Right renal pelvis (tissue), 4 donors: ENCODE measurements around the gene POLK. TPM values are rescaled to one million over a fixed set of nuclear protein-coding genes. Genes with fewer than 3 reads are reported as not detected.
"Not testable (repeated sequence)": the region's sequence is repeated elsewhere in the genome, so short reads cannot be mapped to it uniquely, and the experiment has no call there.

Source experiments
- DNase-seq, 4 donors: peaks; one replicate each; pipeline ENCODE4 v3.0.0-alpha.2; 2013; ENCODE audit warnings: low read depth in 4 of 4, low spot score in 3 of 4, missing footprints in 1 of 4
- polyA plus RNA-seq, 4 donors: library from polyadenylated mRNA; unstranded; fragments of 120-200 nt; gene quantifications; one replicate each; pipeline ENCODE4 v1.2.1, GENCODE V29; 2013; ENCODE audit not compliant: insufficient read length in 4 of 4

Gene POLK
- polyA plus RNA-seq, 4 donors, result 25.2 to 33.6 (median 32.6) TPM

DNA sequence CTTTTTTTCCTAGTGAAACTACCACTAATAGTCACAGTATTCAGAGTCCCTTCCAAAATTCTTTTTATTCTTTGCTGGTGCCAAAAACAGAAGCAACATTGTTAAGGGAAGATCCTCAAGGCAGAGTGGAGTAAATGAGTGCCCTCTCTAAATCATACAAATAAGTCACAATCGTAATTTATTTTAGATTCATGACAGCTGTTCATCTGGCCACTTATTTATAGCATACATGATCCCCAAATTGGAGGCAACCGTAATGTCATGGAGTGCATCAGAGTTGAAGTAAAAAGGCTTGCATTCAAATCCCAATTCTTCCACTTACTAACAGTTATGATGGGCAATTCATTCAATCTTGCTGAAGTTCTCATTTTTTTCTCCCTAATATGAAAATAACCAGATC is 33.4 kb downstream of the POLK start:
- DNase-seq, result no peak

DNA sequence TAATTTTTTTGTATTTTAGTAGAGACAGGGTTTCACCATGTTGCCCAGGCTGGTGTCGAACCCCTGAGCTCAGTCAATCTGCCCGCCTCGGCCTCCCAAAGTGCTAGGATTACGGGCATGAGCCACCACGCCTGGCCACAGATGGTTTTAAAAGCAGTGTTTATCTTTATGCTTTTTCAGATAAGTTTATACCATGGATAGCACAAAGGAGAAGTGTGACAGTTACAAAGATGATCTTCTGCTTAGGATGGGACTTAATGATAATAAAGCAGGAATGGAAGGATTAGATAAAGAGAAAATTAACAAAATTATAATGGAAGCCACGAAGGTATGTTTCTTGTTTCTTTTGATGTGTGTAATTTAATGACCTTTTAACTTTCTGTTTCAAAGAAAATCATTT is 35.1 kb downstream of the POLK start:
- no peak for DNase-seq

DNA sequence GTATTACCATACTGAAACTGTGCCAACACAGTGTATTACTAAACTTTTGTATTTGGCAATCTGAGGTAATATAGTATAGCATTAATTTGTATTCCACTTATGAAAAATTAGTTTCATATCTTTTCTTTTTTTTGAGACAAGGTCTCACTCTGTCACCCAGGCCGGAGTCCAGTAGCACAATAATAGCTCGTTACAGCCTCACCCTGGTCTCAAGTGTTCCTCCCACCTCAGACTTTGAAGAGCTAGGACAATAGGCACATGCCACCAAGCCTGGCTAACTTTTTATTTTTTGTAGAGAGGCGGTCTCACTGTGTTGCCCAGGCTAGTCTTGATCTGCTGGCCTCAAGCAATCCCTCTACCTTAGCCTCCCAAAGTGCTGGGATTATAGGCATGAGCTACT is 36.1 kb downstream of the POLK start:
- DNase-seq, result no peak

DNA sequence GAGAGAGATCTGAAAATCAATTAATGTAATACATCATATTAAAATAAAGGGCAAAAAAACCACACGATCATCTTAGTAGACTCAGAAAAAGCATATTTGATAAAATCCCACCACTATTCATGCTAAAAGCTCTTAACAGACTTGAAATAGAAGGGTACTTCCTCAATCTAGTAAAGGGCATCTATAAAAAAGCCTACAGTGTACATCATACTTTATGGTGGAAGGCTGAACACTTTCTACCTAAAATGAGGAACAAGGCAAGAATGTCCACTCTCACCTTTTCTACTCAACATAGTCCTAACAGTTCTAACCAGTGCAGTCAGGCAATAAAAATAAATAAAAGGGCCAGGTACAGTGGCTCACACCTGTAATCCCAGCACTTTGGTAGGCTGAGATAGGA is 38.9 kb downstream of the POLK start:
- DNase-seq, result no peak

DNA sequence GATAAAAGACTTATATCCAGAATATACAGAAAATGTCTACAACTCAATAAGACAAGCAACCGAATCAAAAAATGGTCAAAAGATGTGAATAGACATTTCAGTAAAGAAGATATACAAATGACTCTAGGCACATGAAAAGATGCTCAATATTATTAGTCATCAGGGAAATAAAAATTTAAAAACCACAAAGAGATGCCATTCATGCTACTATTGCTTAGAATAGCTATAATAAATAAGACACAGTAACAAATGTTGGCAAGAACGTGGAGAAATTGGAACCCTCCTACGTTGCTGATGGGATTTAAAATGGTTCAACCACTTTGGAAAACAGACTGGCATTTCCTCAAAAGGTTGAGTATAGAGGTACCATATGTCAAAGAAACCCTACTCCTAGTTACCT is 39.8 kb downstream of the POLK start:
- DNase-seq, result no peak

DNA sequence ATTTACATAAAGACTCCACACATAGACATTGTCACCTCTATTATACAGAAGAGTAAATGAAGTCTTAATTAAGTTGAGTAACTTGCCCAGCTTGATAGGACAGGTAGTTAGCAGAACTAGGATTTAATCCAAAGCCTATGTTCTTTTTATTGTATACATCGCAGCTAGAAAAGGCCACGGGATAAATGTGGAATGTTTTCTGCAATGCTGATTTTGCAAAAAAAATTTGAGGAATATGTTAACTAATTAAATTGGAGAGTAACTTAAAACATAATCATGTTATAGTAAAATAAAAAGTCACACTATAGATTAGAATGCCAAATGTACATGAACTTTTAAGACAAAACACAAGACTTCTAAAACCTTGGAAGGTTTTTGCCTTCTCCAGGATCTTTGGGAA is 41.1 kb downstream of the POLK start:
- no peak for DNase-seq

DNA sequence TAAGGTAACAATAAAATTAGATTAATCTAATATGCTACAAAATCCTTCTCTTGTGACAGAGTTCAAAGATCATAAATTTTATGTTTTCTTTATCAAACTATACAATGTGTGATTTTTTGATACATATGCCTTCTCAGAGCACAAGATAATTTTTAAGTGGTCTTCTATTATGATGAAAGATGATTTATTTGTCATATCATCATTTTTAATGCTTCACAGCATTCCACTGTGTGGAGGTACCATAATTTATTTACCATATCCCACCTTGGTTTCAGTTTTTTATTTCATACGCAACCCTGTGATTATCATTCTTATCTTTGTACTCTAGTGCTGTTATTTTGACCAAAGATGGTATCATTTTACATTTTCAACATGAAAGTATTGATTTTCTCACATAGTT is 41.7 kb downstream of the POLK start:
- no peak for DNase-seq

DNA sequence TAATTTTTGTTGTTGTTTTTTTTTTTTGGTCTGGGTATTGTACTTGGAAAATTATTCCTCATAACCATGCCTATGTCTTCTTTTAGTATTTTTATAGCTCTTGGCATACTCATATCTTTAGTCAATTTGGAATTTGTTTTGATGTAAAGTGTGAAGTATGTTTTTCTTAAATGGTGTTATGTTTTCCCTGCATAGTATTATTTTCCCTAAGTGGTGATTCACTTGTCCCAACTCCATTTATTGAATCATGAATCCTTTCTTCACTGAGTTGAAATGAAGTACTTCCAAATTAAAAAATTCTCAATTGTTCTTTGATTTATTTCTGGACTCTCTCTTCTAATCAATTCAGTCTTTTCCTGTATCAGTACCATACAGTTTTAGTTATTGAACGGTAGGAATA is 46.5 kb downstream of the POLK start:
- DNase-seq, result no peak

DNA sequence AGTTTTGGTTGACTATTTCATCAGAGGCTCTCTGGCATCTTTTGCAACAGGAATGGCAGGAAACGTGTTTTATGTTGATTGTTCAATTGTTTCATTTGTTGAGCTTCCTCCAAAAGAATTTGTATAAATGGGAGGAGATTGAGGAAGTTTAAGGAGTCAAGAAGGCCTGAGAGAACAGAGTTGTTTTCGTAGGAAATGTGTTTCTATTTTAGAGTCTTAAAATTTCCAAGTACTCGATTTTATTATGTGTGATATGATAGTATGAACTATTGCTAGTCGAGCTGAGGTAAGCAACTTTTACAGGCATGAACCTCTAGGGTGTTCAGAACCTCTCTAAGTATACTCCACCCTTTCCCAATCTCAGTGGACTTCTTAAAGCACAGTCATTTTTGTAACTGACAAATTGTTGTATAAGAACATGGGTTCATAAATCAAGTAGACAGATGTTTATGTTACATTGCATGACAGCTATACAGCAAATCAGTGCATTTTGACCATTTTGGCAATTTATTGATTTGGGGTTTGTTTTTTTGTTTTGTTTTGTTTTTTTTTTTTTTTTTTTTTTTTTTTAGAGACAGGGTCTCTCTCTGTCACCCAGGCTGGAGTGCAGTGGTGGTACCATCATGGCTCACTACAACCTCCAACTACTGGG is 47.4 kb downstream of the POLK start:
- no peak for DNase-seq

DNA sequence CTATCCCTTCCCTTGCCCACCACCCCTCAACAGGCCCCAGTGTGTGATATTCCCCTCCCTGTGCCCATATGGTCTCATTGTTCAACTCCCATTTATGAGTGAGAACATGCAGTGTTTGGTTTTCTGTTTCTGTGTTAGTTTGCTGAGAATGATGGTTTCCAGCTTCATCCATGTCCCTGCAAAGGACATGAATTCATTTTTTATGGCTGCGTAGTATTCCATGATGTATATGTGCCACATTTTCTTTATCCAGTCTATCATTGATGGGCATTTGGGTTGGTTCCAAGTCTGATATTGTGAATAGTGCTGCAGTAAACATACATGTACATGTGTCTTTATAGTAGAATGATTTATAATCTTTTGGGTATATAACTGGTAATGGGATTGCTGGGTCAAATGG is 49.0 kb downstream of the POLK start:
- not testable (repeated sequence) for DNase-seq

DNA sequence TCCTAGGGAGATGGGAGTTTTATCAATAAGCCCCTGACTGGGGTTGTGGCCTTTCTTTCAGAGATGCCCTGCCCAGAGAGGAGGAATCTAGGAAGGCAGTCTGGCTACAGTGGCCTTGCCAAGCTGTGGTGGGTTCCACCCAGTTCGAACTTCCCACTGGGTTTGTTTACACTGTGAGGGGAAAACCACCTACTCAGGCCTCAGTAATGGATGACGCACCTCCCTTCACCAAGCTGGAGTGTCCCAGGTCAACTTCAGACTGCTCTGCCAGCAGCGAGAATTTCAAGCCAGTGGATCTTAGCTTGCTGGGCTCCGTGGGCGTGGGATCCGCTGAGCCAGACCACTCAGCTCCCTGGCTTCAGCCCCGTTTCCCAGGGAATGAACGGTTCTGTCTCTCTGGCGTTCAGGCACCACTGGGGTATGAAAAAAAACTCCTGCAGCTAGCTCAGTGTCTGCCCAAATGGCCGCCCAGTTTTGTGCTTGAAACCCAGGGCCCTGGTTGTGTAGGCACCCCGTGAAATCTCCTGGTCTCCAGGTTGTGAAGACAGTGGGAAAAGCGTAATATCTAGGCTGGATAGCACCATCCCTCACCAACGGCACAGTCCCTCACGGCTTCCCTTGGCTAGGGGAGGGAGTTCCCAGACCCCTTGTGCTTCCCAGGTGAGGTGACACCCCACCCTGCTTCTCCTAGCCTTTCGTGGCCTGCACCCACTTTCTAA is 54.5 kb downstream of the POLK start:
- DNase-seq, result not testable (repeated sequence)

DNA sequence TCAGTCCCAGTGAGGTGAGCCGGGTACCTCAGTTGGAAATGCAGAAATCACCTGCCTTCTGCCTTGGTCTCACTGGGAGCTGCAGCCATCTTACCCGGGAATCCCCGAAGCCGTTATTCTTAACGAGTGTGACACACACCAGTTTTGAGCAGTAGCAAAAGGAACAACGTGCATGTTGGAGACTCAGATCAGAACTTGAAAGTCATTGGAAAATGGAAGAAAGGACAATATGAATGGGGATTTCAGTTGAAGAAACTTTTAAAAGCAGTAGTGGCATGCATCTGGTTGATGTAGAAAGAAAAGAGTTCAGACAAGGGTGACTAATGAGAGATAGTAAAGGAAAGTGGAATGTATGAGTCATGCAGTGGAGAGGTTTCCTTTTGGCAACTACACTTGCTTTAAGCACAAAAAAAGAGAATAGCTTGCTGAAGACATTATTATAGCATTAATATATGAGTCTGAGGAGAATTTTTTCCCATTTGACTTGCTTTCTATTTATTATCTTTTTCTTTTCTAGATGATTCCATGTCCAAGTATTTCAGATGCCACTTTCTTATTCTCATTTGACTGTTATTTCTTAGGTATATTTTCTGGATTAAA is 55.1 kb downstream of the POLK start:
- DNase-seq, result peak in 1 of 4 donors; percentile 27

DNA sequence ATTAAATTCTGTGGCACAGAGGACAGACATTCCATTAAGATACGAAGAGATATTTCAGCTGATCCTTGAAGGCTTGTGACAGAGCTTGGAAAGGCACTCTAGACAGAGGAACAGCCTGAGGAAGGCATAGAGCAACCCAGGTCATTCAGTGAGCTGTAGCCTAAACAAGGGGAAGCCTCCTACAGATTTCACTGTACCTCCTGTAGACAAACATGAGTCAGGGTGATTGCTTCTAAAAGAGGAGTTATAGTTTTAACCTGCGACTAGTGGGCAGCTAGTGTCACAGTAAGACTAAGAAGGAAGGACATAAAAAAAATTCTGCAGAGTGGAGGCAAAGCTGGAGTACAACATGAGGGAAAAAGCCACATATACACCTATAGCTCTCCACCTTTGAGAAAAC is 56.0 kb downstream of the POLK start:
- no peak for DNase-seq

DNA sequence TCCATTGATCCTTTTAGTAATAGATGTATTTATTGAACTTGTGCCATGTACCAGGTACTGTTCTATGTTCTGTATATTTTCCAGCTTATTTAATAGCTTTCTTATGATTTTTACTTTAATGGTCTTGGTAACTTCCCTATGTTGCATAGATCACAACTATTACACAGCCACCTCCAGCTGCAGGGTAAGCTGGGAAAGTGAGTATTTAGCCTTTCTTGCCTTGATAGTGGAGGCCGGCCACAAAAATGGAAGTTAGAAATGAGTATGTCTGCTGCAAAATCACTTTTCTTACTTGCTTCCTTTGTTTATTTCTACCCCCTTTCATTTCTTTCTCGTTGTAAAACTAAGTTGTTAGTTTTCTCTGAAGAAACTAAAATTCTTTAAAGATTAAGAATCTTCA is 56.5 kb downstream of the POLK start:
- no peak for DNase-seq

DNA sequence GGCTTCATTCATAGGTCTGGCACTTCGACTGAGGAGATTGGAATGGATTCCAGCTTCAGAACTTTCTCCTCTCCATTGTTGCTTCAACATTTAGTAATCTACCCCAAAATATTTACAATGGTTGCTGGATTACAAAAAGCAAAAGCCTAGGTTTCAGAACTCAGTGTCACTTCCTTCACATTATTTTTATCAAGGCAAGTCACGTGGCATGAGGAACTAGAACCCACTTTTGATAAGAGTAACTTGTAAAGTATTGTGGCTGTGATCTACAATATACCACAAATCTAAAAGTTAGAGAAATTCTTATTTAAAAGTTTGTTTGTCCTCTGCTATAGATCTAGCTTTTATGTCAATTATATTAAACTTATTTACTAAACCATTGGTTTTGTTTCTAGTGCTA is 59.9 kb downstream of the POLK start:
- DNase-seq, result no peak

DNA sequence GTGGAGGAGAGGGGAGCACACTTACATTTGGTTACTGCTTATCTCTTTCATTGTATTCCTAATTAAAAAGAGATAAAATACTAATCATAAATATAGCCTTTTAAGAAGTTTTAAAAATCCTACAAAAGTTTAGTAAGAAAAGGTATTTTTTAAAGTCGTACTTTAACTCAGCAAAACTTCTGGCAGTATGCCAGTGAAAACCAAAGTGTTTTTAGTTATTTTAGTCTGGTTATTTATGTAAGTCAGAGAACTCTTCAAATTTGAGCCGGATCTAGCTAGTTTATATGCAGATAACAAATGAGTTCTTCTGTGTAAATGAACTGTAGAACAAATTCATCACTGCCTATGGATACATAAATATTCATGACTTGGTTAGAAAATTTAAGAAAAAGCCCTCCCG is 63.1 kb downstream of the POLK start:
- peak in 1 of 4 donors; percentile 25 for DNase-seq

DNA sequence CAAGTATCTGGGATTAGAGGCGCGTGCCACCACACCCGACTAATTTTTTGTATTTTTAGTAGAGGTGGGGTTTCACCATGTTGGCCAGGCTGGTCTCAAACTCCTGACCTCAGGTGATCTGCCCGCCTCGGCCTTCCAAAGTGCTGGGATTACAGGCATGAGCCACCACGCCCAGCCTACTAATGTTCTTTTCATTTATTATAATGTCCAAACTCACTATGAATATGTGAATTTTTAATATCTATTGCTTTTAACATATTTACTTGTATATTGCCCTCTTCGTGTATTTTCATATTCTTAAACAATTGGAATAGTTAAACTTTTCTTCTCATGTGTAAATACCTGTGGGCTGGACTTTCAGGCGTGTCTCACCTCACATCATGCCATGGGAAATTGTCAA is 66.6 kb downstream of the POLK start:
- DNase-seq, result not testable (repeated sequence)

DNA sequence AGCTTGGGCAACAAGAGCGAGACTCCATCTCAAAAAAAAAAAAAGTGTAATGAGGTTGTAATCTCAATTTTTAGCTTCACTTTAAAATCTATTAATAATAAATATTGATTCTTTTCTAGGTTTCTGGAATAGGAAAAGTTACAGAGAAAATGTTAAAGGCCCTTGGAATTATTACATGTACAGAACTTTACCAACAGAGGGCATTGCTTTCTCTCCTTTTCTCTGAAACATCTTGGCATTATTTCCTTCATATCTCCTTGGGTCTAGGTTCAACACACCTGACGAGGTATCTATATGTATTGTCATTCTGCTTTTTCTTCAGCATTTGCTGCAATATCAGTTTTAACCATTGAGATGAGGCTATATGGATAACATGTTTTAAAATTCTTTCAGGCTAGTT is 73.0 kb downstream of the POLK start:
- DNase-seq, result no peak

DNA sequence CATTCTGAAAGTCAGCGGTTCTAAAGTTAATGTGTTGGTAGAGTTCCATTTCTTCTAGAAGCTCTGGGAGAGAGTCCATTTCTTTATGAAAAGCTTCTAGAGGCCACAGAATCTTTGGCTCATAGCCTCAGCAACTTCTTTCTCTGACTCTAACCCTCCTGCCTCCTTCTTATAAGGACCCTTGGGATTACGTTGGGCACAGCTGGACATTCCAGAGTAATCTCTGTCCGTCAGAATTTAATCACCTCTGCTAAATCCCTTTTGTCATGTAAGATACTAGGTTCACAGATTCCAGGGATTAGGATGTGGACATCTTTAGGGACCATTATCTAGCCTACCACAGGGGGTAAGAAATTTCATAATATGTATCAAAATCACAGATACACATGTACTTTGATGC is 77.0 kb downstream of the POLK start:
- DNase-seq, result no peak

DNA sequence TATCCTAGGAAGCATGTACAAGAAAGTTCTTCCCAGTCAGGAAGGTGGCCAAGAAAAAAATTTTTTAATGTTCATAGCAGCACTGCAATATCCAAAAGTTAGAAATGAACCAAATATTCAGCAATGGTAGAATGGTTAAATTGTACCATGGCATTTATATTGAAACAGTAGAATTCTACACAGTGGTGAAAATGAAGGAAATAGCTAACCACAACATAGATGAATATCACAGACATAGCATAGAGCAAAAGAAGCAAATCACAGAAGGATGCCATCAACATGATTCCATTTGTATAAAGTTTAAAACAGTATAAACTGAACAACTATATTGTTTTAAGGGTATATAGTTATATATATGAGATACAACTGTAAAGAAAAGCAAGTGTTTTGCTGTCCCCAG is 88.8 kb downstream of the POLK start:
- no peak for DNase-seq

DNA sequence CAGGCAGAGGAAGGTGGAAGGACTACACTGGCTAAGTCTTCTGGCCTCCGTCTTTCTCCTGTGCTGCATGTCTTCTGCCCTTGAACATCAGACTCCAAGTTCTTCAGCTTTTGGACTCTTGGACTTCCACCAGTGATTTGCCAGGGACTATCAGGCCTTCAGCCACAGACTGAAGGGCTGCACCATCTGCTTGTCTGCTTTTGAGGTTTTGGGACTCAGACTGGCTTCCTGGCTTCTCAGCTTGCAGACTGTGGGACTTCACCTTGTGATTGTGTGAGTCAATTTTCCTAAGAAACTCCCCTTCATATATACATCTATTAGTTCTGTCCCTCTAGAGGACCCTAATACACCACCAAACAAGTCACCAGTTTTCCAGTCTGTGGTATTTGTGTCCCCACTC is 89.9 kb downstream of the POLK start:
- no peak for DNase-seq

DNA sequence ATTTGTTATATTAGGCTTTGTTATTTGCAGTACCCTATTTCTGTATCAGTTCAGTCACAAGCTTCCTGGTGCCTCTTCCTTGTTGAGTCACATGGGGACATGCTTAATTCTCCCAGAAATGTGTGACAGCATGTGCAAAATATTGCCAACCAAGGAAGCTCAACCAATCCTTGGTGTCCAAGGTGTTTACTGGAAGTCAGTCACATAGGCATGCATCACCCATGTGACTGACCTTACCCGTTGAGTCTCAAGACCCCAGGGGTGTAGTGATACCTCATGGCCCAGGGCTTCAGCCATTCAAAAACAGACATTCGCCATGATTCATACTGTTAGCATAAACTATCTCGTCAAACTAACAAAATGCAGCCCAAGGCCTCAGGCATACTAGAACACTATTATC is 90.3 kb downstream of the POLK start:
- DNase-seq, result no peak
